Activated CD8-positive, alpha-beta T cell treated with anti-CD3 and anti-CD28 coated beads for 36 hours (primary cell): ENCODE results near the gene CCDC136. TPM values are rescaled to one million over a fixed set of nuclear protein-coding genes. Genes with fewer than 3 reads are reported as not detected.

Experiments
- ATAC-seq: fragments of 200-7000 bp; cut with Tn5 transposase; one replicate; pipeline ENCODE4 v1.10.0; 2021; ENCODE audit warnings: mild to moderate bottlenecking, moderate library complexity
- CTCF ChIA-PET: fragments of 350-600 bp; sonication (Branson Sonifier 250); formaldehyde crosslinking; loops from one replicate; lab custom pipeline; 2021; ENCODE audit warnings: antibody characterized with exemption; lab: Charles Lee
- POLR2A ChIA-PET: fragments of 350-600 bp; sonication (Branson Sonifier 250); formaldehyde crosslinking; loops from one replicate; lab custom pipeline; 2021; ENCODE audit warnings: antibody characterized with exemption; lab: Charles Lee
- DNase-seq: peaks from one replicate; pipeline ENCODE4 v3.0.0-alpha.2; 2020
- H3K27ac Mint-ChIP-seq: one replicate; pipeline ENCODE4 v1.8.0; 2021; ENCODE audit warnings: mild to moderate bottlenecking, mixed read lengths
- H3K27me3 Mint-ChIP-seq: one replicate; pipeline ENCODE4 v1.8.0; 2021; ENCODE audit warnings: mixed read lengths
- H3K36me3 Mint-ChIP-seq: one replicate; pipeline ENCODE4 v1.8.0; 2021; ENCODE audit warnings: low read depth, mixed read lengths
- H3K4me1 Mint-ChIP-seq: one replicate; pipeline ENCODE4 v1.8.0; 2021; ENCODE audit warnings: low read depth, mixed read lengths
- H3K4me3 Mint-ChIP-seq: one replicate; pipeline ENCODE4 v1.8.0; 2021; ENCODE audit warnings: mild to moderate bottlenecking, moderate library complexity, mixed read lengths
- H3K9me3 Mint-ChIP-seq: one replicate; pipeline ENCODE4 v1.8.0; 2021; ENCODE audit warnings: mixed read lengths
- CTCF ChIP-seq: fragments of 200-600 bp; IDR thresholded peaks from one replicate; pipeline ENCODE4 v1.8.0; 2022; ENCODE audit warnings: antibody characterized with exemption, mild to moderate bottlenecking
- intact Hi-C: fragments of 100-400 bp; cut with micrococcal nuclease; formaldehyde crosslinking; loops from one replicate; pipeline ENCODE4 v1.10.0; 2022
- total RNA-seq, 2 experiments: library from RNA; stranded (reverse); gene quantifications; one replicate each; pipeline ENCODE4 v1.2.3, GENCODE V29; 2021

CCDC136 gene
- total RNA-seq, 2 experiments from 2014 or later = 7.6 to 9.6 TPM

GRCh38 chr7:128845987-128846386, 54.2 kb downstream of the CCDC136 start:
- POLR2A ChIA-PET = no interaction called here
- H3K36me3 Mint-ChIP-seq = no peaks in the 10 kb centered on the region
- no peak for TF ChIP-seq CTCF
- peaks cover 9% of the 10 kb centered on the region for H3K4me1 Mint-ChIP-seq
- DNase-seq (no peak), ATAC-seq (no peak)
- H3K27ac Mint-ChIP-seq = no peak overlapping the region
- intact Hi-C loops = no loop called here
- H3K4me3 Mint-ChIP-seq = no peak overlapping the region
- H3K9me3 Mint-ChIP-seq = no peaks in the 10 kb centered on the region
- CTCF ChIA-PET = interaction anchor here (1.2 kb wide), 1 partner anchor 15 kb away, joined by 3 read pairs; no protein-coding TSS in a partner anchor
- H3K27me3 Mint-ChIP-seq = no peaks in the 10 kb centered on the region

DNA sequence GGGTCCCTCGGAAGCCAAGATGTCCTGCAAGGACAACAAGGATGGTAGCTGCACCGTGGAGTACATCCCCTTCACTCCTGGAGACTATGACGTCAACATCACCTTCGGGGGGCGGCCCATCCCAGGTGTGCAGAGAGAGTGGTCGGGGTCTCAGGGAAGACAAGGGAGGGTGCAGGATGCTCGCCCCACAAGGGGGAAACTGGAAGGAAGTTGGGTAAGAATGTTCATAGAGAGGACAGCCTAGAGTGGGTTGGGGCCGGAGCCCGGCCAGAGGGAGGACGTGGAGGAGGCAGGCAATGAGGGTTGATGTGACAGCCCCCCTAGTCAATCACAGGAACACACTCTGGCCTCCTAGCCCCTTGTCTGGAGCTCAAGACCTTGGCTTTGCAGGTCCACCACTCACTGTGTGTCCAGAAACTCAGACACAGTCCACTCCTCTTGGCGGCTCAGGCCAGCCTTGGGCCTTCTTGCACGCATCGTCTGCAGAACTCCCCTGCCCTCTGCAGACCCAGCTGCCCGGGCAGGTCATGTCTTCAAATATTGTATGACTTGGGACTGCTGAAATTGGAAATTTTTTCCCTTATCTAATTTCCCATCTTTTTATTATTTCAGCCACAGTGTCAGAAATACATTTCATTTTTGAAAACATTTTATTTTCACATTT, 55.1 kb downstream of the CCDC136 start:
- ChIA-PET POLR2A (no interaction called here), CTCF (no interaction called here)
- no peak overlapping the region for H3K4me3 Mint-ChIP-seq
- H3K4me1 Mint-ChIP-seq = peaks cover 3% of the 10 kb centered on the region
- no peak for TF ChIP-seq CTCF
- ATAC-seq (no peak), DNase-seq (no peak)
- H3K9me3 Mint-ChIP-seq = no peaks in the 10 kb centered on the region
- H3K36me3 Mint-ChIP-seq = no peaks in the 10 kb centered on the region
- no peak overlapping the region for H3K27ac Mint-ChIP-seq
- intact Hi-C loops = no loop called here
- H3K27me3 Mint-ChIP-seq = no peaks in the 10 kb centered on the region

- no peaks in the 10 kb centered on the region for H3K27me3 Mint-ChIP-seq
- ATAC-seq = no peak
- H3K4me1 Mint-ChIP-seq = no peaks in the 10 kb centered on the region
- CTCF ChIA-PET = no interaction called here
- no peak overlapping the region for H3K27ac Mint-ChIP-seq
- no peaks in the 10 kb centered on the region for H3K9me3 Mint-ChIP-seq
- no peak overlapping the region for H3K4me3 Mint-ChIP-seq
- no peaks in the 10 kb centered on the region for H3K36me3 Mint-ChIP-seq
- POLR2A ChIA-PET = no interaction called here
- no peak for TF ChIP-seq CTCF
- DNase-seq = no peak
- intact Hi-C loops = no loop called here
These were observed 56.0 kb downstream of the CCDC136 start for GRCh38 chr7:128847721-128848211.

DNA sequence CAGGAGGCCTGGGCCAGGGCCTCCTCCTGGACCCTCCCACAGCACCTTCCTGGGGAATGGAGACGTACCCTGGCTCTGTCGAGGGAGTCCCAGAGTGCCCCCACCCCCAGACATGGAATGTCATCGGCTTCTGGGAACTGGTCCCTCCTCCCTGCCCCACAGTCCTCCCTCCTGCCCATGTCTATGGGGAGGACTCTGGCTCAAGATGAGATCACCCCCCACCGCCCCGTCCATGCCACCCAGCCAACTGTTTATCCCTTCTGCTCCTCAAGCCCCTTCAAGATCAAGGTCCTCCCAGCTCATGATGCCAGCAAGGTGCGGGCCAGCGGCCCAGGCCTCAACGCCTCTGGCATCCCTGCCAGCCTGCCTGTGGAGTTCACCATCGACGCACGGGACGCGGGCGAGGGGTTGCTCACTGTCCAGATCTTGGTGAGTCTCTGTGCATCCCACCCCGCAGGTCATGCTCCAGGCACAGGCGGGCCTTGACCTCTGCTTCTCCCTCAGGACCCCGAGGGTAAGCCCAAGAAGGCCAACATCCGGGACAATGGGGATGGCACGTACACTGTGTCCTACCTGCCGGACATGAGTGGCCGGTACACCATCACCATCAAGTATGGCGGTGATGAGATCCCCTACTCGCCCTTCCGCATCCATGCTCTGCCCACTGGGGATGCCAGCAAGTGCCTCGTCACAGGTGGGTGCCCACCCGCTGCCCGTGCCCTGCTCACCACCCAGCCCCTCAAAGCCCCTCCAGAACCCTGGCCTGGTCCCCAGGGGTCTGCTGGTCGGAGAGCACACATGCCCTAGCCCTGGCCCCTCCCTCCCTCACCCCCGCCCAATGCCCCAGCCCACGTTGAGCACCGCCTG, 56.8 kb downstream of the CCDC136 start:
- Mint-ChIP-seq H3K4me3 (no peak overlapping the region), H3K27me3 (no peaks in the 10 kb centered on the region), H3K27ac (no peak overlapping the region), H3K4me1 (no peaks in the 10 kb centered on the region), H3K9me3 (no peaks in the 10 kb centered on the region), H3K36me3 (no peaks in the 10 kb centered on the region)
- POLR2A ChIA-PET = no interaction called here
- intact Hi-C loops = no loop called here
- no peak for TF ChIP-seq CTCF
- no peak for DNase-seq
- no peak for ATAC-seq
- CTCF ChIA-PET = no interaction called here

GRCh38 chr7:128849156-128849515, 57.4 kb downstream of the CCDC136 start:
- Mint-ChIP-seq H3K27ac (no peak overlapping the region), H3K4me1 (no peaks in the 10 kb centered on the region), H3K4me3 (no peak overlapping the region), H3K9me3 (no peaks in the 10 kb centered on the region), H3K27me3 (no peaks in the 10 kb centered on the region), H3K36me3 (no peaks in the 10 kb centered on the region)
- ATAC-seq (no peak), DNase-seq (no peak)
- intact Hi-C loops = no loop called here
- ChIA-PET CTCF (no interaction called here), POLR2A (no interaction called here)
- no peak for TF ChIP-seq CTCF
